H9 (cell line): Measurements from ENCODE around the gene ST8SIA6. TPM values are rescaled to one million over a fixed set of nuclear protein-coding genes. Genes with fewer than 3 reads are reported as not detected.
"Not testable (repeated sequence)": the region's sequence is repeated elsewhere in the genome, so short reads cannot be mapped to it uniquely, and the experiment has no call there.

ENCODE experiments used
- DNase-seq: peaks from one replicate; pipeline ENCODE4 v3.0.0-alpha.2; 2017
- H2AFZ ChIP-seq: one replicate; pipeline ENCODE4 v1.6.1; 2013; ENCODE audit warnings: mild to moderate bottlenecking, low read length, control low read depth, moderate library complexity
- H2AK5ac ChIP-seq: 2 replicates; pipeline ENCODE4 v1.6.1; 2013; ENCODE audit warnings: low read length, control low read depth, mixed read lengths; ENCODE audit not compliant: insufficient read length
- H2BK120ac ChIP-seq: one replicate; pipeline ENCODE4 v1.6.1; 2013; ENCODE audit warnings: low read depth, mild to moderate bottlenecking, low read length, control low read depth, inconsistent platforms; ENCODE audit not compliant: poor library complexity, severe bottlenecking
- H2BK12ac ChIP-seq: 2 replicates; pipeline ENCODE4 v1.6.1; 2013; ENCODE audit warnings: low read length, control low read depth, mixed read lengths, low read depth; ENCODE audit not compliant: insufficient read length
- H2BK15ac ChIP-seq: 2 replicates; pipeline ENCODE4 v1.6.1; 2013; ENCODE audit warnings: low read depth, low read length, control low read depth
- H2BK20ac ChIP-seq: one replicate; pipeline ENCODE4 v1.6.1; 2013; ENCODE audit warnings: low read depth, mild to moderate bottlenecking, low read length, control low read depth, inconsistent platforms; ENCODE audit not compliant: poor library complexity, severe bottlenecking
- H2BK5ac ChIP-seq: 2 replicates; pipeline ENCODE4 v1.6.1; 2013; ENCODE audit warnings: low read length, control low read depth, mixed read lengths; ENCODE audit not compliant: insufficient read length
- H3K14ac ChIP-seq: 2 replicates; pipeline ENCODE4 v1.6.1; 2013; ENCODE audit warnings: low read length, control low read depth; ENCODE audit not compliant: insufficient read depth
- H3K18ac ChIP-seq: 2 replicates; pipeline ENCODE4 v1.6.1; 2013; ENCODE audit warnings: low read depth, mild to moderate bottlenecking, mixed read lengths, low read length, control low read depth; ENCODE audit not compliant: insufficient read length
- H3K23ac ChIP-seq: 2 replicates; pipeline ENCODE4 v1.6.1; 2013; ENCODE audit warnings: low read length, control low read depth, mixed read lengths, low read depth; ENCODE audit not compliant: insufficient read length
- H3K23me2 ChIP-seq: 2 replicates; pipeline ENCODE4 v1.6.1; 2013; ENCODE audit warnings: low read depth, mild to moderate bottlenecking, mixed read lengths, low read length, control low read depth; ENCODE audit not compliant: insufficient read length, poor library complexity, severe bottlenecking
- H3K27ac ChIP-seq: 2 replicates; pipeline ENCODE4 v1.5.1; 2013; ENCODE audit warnings: low read length, control low read depth, mixed read lengths, low read depth; ENCODE audit not compliant: insufficient read length
- H3K27me3 ChIP-seq: 2 replicates; pipeline ENCODE4 v1.6.1; 2013; ENCODE audit warnings: low read length, control low read depth, inconsistent platforms; ENCODE audit not compliant: insufficient read depth
- H3K4ac ChIP-seq: 2 replicates; pipeline ENCODE4 v1.6.1; 2013; ENCODE audit warnings: low read depth, mild to moderate bottlenecking, control low read depth, inconsistent platforms, low read length, moderate library complexity
- H3K4me1 ChIP-seq: 2 replicates; pipeline ENCODE4 v1.6.1; 2013; ENCODE audit warnings: low read length, control low read depth, inconsistent platforms; ENCODE audit not compliant: insufficient read depth
- H3K4me2 ChIP-seq: 2 replicates; pipeline ENCODE4 v1.6.1; 2013; ENCODE audit warnings: low read length, control low read depth, mixed read lengths; ENCODE audit not compliant: insufficient read length, insufficient read depth
- H3K56ac ChIP-seq: 2 replicates; pipeline ENCODE4 v1.6.1; 2013; ENCODE audit warnings: low read depth, mild to moderate bottlenecking, mixed read lengths, low read length, control low read depth; ENCODE audit not compliant: insufficient read length
- H3K79me1 ChIP-seq: 2 replicates; pipeline ENCODE4 v1.6.1; 2013; ENCODE audit warnings: low read depth, mild to moderate bottlenecking, moderate library complexity, low read length, control low read depth, inconsistent platforms; ENCODE audit not compliant: insufficient read depth, poor library complexity, severe bottlenecking
- H3K79me2 ChIP-seq: 2 replicates; pipeline ENCODE4 v1.6.1; 2013; ENCODE audit warnings: low read length, control low read depth, inconsistent platforms; ENCODE audit not compliant: insufficient read depth
- H3K9ac ChIP-seq: 2 replicates; pipeline ENCODE4 v1.6.1; 2013; ENCODE audit warnings: low read length, control low read depth, mixed read lengths; ENCODE audit not compliant: insufficient read length; ENCODE audit errors: extremely low read depth
- H3K9me3 ChIP-seq: one replicate; pipeline ENCODE4 v1.6.1; 2013; ENCODE audit warnings: low read depth, low read length, inconsistent platforms; ENCODE audit not compliant: control insufficient read depth
- H3T11ph ChIP-seq: one replicate; pipeline ENCODE4 v1.6.1; 2013; ENCODE audit warnings: mild to moderate bottlenecking, low read length, control low read depth, inconsistent platforms
- H4K20me1 ChIP-seq: one replicate; pipeline ENCODE4 v1.6.1; 2013; ENCODE audit not compliant: control insufficient read depth, insufficient read length, insufficient read depth
- H4K5ac ChIP-seq: 2 replicates; pipeline ENCODE4 v1.6.1; 2013; ENCODE audit warnings: low read depth, mild to moderate bottlenecking, mixed read lengths, low read length, control low read depth; ENCODE audit not compliant: insufficient read length
- H4K8ac ChIP-seq: replicated peaks from 2 replicates; pipeline ENCODE4 v1.6.1; 2013; ENCODE audit warnings: low read length, control low read depth, mixed read lengths, low read depth; ENCODE audit not compliant: insufficient read length
- H4K91ac ChIP-seq: 2 replicates; pipeline ENCODE4 v1.6.1; 2013; ENCODE audit warnings: low read depth, mild to moderate bottlenecking, moderate library complexity, mixed read lengths, low read length, control low read depth; ENCODE audit not compliant: insufficient read length
- H3K27ac Mint-ChIP-seq, 3 experiments: 2 replicates in 2 of 3; 3 replicates in 1 of 3; pipeline ENCODE4 v1.8.0; 2020 to 2021; ENCODE audit warnings: mixed read lengths in 3 of 3, mild to moderate bottlenecking in 1 of 3, moderate library complexity in 1 of 3
- H3K27me3 Mint-ChIP-seq: 2 replicates; pipeline ENCODE4 v1.8.0; 2021; ENCODE audit warnings: low read depth, mild to moderate bottlenecking, moderate library complexity, mixed read lengths
- H3K36me3 Mint-ChIP-seq, 3 experiments: 2 replicates in 2 of 3; 3 replicates in 1 of 3; pipeline ENCODE4 v1.8.0; 2020 to 2021; ENCODE audit warnings: low read depth in 3 of 3, mixed read lengths in 3 of 3; ENCODE audit not compliant: insufficient read depth in 1 of 3
- H3K4me1 Mint-ChIP-seq, 2 experiments: 2 replicates each; pipeline ENCODE4 v1.8.0; 2020; ENCODE audit warnings: mixed read lengths in 2 of 2
- H3K4me3 Mint-ChIP-seq, 2 experiments: 2 replicates in 1 of 2; 3 replicates in 1 of 2; pipeline ENCODE4 v1.8.0; 2020 to 2021; ENCODE audit warnings: mild to moderate bottlenecking in 2 of 2, mixed read lengths in 2 of 2, moderate library complexity in 1 of 2
- H3K9me3 Mint-ChIP-seq, 2 experiments: 2 replicates in 1 of 2; 3 replicates in 1 of 2; pipeline ENCODE4 v1.8.0; 2020; ENCODE audit warnings: mild to moderate bottlenecking in 2 of 2, mixed read lengths in 2 of 2, moderate library complexity in 1 of 2
- WGBS: extraction: QIAGEN DNeasy Blood & Tissue Kit; methylation state at CpG from one replicate; pipeline ENCODE4 v1.1.7; 2013; ENCODE audit warnings: missing lambda C conversion rate, low lambda C conversion rate, mixed read lengths; ENCODE audit not compliant: insufficient read length; ENCODE audit errors: extremely low coverage; 5-methylcytosine and 5-hydroxymethylcytosine counted together
- total RNA-seq: library from RNA; stranded (reverse); gene quantifications from 2 replicates; pipeline ENCODE4 v1.2.1, GENCODE V29; 2021
- TF ChIP-seq, protein P1 (sequence below): fragments of 200-600 bp; sonication (generic); conservative IDR thresholded peaks from 3 replicates; pipeline ENCODE4 v1.8.0; 2021; ENCODE audit warnings: antibody characterized with exemption, mild to moderate bottlenecking

The ST8SIA6 gene
- total RNA-seq, 1 experiment from 2014 or later: 0.37 TPM

DNA sequence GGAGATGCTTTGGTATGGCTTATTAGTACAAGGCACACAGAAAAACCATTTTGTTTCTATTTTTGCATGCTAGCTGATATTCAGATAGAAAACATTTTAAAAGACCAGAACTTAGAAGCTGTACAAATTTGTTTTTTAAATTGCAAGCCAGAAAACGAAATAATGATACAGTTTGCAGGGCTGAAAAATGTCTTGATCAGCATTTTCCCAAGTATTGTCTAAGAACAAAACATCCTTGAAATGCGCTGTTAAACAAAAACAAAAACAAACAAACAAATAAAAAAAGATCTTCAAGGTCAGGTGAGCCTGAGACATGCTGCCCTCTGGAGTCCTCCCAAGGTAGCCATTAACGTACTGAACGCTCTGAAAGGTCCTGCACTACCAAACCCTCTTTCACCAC, 128.0 kb downstream of the ST8SIA6 start:
- Histone ChIP-seq H4K8ac (no peak overlapping the region), H3K9ac (no peak overlapping the region), H4K91ac (no peak overlapping the region), H3K23ac (no peak overlapping the region), H2AK5ac (no peak overlapping the region), H3K18ac (no peak overlapping the region), H3K79me2 (no peaks in the 10 kb centered on the region), H3K4me2 (no peak overlapping the region), H3K4me1 (no peaks in the 10 kb centered on the region), H3K4ac (no peak overlapping the region), H3K27me3 (no peaks in the 10 kb centered on the region), H4K20me1 (no peaks in the 10 kb centered on the region), H4K5ac (no peak overlapping the region), H2AFZ (no peak overlapping the region), H2BK20ac (no peak overlapping the region), H3K9me3 (no peaks in the 10 kb centered on the region), H3K14ac (no peak overlapping the region), H3K56ac (no peak overlapping the region), H3K79me1 (no peaks in the 10 kb centered on the region), H2BK12ac (no peak overlapping the region), H2BK120ac (no peak overlapping the region), H2BK15ac (no peak overlapping the region), H3K23me2 (no peaks in the 10 kb centered on the region), H2BK5ac (no peak overlapping the region), H3T11ph (no peak overlapping the region), H3K27ac (no peak overlapping the region)
- Mint-ChIP-seq H3K9me3 (no peaks in the 10 kb centered on the region), H3K36me3 (no peaks in the 10 kb centered on the region), H3K4me3 (no peak overlapping the region), H3K27me3 (peaks cover 1% of the 10 kb centered on the region; the same call in 1 of the 2 replicates), H3K4me1 (no peaks in the 10 kb centered on the region), H3K27ac (no peak overlapping the region)
- no CpG with 5 or more reads among the region's 4 CpGs for WGBS
- DNase-seq: no peak
- TF ChIP-seq, protein P1, sequence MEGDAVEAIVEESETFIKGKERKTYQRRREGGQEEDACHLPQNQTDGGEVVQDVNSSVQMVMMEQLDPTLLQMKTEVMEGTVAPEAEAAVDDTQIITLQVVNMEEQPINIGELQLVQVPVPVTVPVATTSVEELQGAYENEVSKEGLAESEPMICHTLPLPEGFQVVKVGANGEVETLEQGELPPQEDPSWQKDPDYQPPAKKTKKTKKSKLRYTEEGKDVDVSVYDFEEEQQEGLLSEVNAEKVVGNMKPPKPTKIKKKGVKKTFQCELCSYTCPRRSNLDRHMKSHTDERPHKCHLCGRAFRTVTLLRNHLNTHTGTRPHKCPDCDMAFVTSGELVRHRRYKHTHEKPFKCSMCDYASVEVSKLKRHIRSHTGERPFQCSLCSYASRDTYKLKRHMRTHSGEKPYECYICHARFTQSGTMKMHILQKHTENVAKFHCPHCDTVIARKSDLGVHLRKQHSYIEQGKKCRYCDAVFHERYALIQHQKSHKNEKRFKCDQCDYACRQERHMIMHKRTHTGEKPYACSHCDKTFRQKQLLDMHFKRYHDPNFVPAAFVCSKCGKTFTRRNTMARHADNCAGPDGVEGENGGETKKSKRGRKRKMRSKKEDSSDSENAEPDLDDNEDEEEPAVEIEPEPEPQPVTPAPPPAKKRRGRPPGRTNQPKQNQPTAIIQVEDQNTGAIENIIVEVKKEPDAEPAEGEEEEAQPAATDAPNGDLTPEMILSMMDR: peak; percentile 25; the same call in 1 of the 3 replicates

DNA sequence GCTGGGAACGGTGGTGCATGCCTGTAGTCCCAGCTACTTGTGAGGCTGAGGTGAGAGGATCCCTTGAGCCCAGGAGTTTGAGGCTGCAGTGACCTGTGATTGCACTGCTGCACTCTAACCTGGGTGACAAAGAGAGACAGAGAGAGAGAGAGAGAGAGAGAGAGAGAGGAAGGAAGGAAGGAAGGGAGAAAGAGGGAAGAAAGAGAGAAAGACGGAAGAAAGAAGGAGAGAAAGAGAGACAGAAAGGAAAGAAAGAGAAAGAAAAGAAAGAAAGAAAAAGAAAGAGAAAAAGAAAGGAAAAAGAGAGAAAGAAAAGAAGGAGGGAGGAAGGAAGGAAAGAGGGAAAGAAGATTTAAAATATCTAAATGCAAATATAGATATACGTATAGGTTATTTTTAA, 132.4 kb downstream of the ST8SIA6 start:
- H3K23ac ChIP-seq: not testable (repeated sequence)

More for the DNA sequence above, 132.4 kb downstream of the ST8SIA6 start:
- not testable (repeated sequence) for H2BK20ac ChIP-seq, H3K23me2 ChIP-seq, H2BK12ac ChIP-seq, H4K91ac ChIP-seq, H3K27ac Mint-ChIP-seq, H3K4me1 Mint-ChIP-seq, H3K56ac ChIP-seq, H3K9me3 Mint-ChIP-seq, H3T11ph ChIP-seq, DNase-seq, H3K9ac ChIP-seq, H2BK15ac ChIP-seq, H3K27me3 Mint-ChIP-seq, H3K36me3 Mint-ChIP-seq, H3K18ac ChIP-seq, H4K5ac ChIP-seq, H4K20me1 ChIP-seq, H2AFZ ChIP-seq, H3K79me2 ChIP-seq, H3K4ac ChIP-seq, H2AK5ac ChIP-seq, H3K27me3 ChIP-seq, H2BK120ac ChIP-seq, H3K79me1 ChIP-seq, H3K14ac ChIP-seq, H4K8ac ChIP-seq, H3K4me2 ChIP-seq, H3K9me3 ChIP-seq, H3K4me1 ChIP-seq, H2BK5ac ChIP-seq, H3K4me3 Mint-ChIP-seq, H3K27ac ChIP-seq
- no CpG with 5 or more reads among the region's 3 CpGs for WGBS
